ENCODE results near the gene NAA35. TPM values are rescaled to one million over a fixed set of nuclear protein-coding genes. Genes with fewer than 3 reads are reported as not detected.

The NAA35 gene
- polyA plus RNA-seq, 1 donor: 20.1 TPM

GRCh38 chr9:86062845-86063693 lies 122.1 kb downstream of the NAA35 start:
- no peak for DNase-seq (ENCODE audit: low read depth)

- no peak for DNase-seq (ENCODE audit: low read depth)
These were observed 123.3 kb downstream of the NAA35 start for GRCh38 chr9:86064220-86064619.

- no peak for DNase-seq (ENCODE audit: low read depth)
These were observed 128.4 kb downstream of the NAA35 start for GRCh38 chr9:86069206-86069869.

Other genes with a start within 250 kb of the NAA35 start
- 14.5 TPM for gene AGTPBP1, start 199.2 kb upstream of the NAA35 start, polyA plus RNA-seq (ENCODE audit: insufficient read length)
- gene GOLM1, start 158.4 kb downstream of the NAA35 start, polyA plus RNA-seq (ENCODE audit: insufficient read length): 49.1 TPM